Islet precursor cell (in vitro differentiated cells): ENCODE results near the gene PLCH1.
A peak's percentile ranks its signal among the peaks of the same experiment; 100 is the strongest.

Experiments used
- DNase-seq: peaks from one replicate; pipeline ENCODE4 v3.0.0-alpha.2; 2018

PLCH1 gene

DNA sequence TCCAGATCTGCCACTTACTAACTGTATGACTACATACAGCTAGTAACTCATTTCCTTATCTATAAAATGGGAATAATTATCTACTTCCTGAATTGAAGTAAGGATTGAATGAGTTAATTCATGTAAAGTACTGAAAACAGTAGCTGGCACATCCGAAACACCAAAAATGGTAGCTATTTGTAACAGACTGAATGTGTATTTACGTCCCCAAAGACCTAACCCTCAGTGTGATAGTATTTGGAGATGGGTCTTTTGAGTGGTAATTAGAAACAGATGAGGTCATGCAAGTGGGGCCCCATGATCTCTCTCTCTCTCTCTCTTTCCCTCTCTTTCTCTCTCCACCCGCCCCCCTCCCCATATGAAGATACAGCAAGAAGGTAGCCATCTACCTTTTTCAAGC is 146.2 kb downstream of the PLCH1 start:
- no peak for DNase-seq

GRCh38 chr3:155596615-155597014 is 148.3 kb downstream of the PLCH1 start:
- DNase-seq, result no peak

DNA sequence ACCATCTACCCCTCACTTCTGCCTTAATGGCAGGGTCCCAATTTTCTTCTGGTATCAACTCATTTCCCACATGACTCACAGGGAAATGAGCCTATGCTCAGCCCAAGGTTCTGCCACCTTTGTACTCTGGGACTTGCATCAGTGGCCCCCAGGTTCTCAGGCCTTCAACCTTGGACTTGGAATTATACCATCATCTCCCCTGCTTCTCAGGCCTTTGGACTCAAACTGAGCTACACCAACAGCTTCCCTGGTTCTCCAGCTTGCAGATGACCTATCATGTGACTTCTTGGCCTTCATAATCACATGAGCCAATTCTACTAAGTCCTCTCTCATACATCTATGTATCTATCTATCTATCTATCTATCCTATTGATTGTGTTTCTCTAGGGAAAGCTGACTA is 149.5 kb downstream of the PLCH1 start:
- no peak for DNase-seq

DNA sequence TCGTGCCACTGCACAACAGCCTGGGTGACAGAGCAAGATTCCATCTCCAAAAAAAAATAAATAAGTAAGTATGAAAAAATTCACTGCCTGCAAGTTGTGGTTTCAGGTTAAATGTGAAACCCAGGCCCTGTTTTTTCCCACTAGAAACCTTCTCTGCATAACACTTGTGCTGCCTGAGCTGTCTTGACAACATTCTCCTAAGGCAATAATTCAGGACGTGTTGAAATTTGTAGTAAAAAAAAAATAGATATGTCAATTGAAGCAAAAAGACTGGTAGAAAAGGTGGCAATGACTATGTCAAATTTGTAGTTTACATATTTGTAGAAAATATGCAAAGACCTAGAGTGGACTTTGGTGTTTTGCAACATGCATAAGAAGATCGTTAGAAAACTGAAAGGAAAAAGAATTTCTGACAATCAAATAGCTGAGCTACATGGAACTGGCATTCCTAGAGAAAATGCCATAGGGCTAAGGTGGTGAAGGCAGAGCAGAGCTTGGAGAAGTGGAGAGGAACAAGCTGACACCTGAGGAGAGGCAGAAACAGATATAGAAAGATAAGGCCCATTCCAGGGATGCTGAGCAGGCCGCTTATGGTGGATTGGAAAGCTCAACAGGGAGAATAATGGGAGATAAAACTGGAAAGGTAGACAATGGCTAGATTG is 150.2 kb downstream of the PLCH1 start:
- peak; percentile 68 for DNase-seq

GRCh38 chr3:155587581-155587980 is 157.3 kb downstream of the PLCH1 start:
- no peak for DNase-seq

- no peak for DNase-seq
Observed at GRCh38 chr3:155585384-155585783, 159.5 kb downstream of the PLCH1 start.

DNA sequence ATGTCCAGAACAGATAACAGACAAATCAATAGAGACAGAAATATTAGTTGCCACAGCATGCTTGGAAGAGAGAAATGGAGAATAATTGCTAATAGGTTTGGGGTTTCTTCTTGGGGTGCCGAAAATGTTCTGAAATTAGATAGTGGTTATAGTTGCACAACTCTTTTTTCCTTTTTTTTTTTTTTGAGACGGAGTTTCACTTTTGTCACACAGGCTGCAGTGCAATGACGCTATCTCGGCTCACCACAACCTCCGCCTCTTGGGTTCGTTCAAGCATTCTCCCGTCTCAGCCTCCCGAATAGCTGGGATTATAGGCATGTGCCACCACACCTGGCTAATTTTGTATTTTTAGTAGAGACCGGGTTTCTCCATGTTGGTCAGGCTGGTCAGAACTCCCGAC is 163.3 kb downstream of the PLCH1 start:
- DNase-seq, result no peak

GRCh38 chr3:155572085-155572484 is 172.8 kb downstream of the PLCH1 start:
- no peak for DNase-seq

DNA sequence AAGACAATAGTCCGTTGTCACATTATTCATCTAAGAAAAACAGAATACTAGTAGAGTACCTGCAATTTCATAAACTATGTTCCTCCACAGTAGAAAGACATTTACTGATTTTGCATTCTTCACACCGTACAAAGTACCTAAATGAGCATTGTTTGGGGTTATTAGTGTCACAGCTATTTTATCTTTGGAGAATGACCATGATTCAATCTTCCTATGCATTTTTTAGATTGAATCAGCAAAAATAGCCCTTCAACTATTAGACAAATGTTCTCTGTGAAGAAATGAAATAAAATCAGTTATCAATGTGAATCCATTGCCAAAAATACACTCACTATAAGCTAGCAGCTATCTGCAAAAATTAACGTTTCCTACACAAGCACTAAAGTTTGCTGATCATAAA is 176.6 kb downstream of the PLCH1 start:
- DNase-seq, result no peak

GRCh38 chr3:155560594-155560993 is 184.3 kb downstream of the PLCH1 start:
- peak; percentile 90 for DNase-seq

DNA sequence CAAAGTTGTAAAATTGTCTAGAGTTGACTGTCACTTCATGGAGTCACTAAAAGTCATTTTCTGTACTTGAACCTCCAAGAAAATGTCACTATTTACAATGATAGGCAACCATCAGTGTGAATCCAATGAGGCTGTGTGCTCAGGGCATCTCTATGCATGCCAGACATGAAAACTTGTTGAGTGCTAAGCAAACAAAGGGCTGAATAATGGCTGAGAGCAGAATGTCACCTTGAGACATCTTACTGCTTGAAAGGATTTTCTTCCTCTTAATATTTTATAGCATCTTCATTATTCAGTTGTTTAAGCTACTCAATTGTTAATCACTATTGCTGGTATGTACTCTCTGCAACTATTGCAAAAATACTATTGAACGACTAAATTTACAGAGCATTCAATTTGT is 184.7 kb downstream of the PLCH1 start:
- DNase-seq, result no peak

DNA sequence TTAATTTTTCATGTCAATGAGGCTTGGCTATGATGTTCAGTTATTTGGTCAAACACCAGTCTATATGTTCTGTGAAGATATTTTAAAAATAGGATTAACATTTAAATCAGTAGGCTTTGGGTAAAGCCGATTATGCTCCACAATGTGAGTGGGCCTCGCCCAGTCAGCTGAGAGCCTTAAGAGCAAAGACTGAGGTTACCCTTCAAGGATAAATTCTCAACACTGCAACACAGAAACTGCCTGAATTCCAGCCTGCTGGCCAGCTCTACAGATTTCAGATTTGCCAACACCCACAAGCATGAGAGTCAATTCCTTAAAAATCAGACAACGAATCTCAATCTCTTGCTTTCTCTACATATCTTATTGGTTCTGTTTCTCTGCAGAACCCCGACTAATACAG is 188.3 kb downstream of the PLCH1 start:
- no peak for DNase-seq

DNA sequence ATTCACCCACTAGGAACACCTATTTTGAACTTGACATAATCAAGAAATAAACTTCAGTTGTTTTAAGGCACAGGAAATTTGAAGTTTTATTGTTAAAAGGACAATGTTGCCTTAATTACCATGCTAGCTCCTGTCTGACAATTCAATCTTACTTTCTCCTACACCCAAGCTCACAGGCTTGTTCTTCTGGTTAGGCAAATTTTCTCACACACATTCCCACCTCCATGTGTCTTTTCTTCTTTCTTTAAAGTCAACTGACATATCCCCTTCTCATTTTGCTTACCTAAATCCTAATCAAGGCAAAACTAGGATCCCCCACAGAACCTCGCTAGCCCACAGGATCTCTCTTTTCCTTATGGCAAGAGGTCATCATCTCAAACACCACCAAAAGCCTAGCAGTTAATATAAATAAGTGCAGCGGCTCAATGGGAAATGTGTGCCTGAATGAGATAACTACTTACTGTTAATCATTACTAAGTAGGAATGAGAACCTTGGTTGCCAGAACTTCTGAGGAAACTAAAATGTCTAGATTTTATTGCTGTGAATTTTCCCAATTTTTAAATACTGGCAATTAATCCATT is 189.3 kb downstream of the PLCH1 start:
- DNase-seq, result no peak

- peak; percentile 59 for DNase-seq
Observed at GRCh38 chr3:155554777-155555451, 190.0 kb downstream of the PLCH1 start.

- DNase-seq, result peak; percentile 60
Observed at GRCh38 chr3:155553780-155554179, 191.1 kb downstream of the PLCH1 start.

- DNase-seq, result no peak
Observed at GRCh38 chr3:155553326-155553725, 191.5 kb downstream of the PLCH1 start.

GRCh38 chr3:155550391-155550790 is 194.5 kb downstream of the PLCH1 start:
- DNase-seq, result no peak

- no peak for DNase-seq
Observed at GRCh38 chr3:155549087-155549486, 195.8 kb downstream of the PLCH1 start.

- no peak for DNase-seq
Observed at GRCh38 chr3:155548195-155548594, 196.7 kb downstream of the PLCH1 start.

DNA sequence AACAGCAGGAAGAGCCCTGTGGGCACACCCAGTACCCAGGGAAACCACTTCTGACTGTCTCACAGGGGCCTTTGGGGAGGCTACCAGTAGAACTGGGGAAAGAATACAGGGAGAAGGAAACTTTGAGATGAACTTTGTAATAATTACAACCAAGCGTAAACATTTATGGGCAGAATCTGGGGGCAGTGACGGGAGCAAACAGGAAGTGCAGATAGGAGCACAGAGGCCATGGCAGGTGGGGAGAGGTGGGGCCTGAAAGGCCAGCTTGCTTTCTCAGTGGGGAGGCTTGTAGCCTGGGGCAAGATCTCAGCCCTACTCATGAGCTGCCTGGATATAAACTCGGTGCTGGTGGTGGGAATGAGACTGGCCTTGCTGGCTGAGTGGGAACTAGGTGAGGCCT is 209.8 kb downstream of the PLCH1 start:
- DNase-seq, result no peak

GRCh38 chr3:155528579-155528978 is 216.3 kb downstream of the PLCH1 start:
- DNase-seq, result no peak

DNA sequence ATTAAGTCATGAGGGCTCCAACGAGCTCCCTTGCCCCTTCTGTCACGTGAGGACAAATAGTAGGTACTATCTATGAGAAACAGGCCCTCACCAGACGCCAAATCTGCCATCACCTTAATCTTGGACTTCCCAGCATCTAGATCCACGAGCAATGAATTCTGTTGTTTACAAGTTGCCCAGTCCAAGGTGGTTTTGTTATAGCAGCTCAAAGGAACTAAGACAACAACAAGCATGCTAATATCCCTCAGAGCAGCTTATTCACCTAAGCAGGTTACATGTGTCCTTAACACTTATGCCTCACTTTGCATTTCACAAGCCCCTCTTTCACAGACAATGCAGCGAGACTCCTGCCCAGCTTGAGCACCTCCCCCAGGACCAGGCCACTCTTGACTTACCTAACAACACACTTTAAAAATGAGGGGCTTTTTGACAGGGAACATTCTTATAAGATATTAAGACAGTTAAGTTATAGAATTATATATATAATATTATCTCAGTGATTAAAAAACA is 219.5 kb downstream of the PLCH1 start:
- DNase-seq, result no peak

DNA sequence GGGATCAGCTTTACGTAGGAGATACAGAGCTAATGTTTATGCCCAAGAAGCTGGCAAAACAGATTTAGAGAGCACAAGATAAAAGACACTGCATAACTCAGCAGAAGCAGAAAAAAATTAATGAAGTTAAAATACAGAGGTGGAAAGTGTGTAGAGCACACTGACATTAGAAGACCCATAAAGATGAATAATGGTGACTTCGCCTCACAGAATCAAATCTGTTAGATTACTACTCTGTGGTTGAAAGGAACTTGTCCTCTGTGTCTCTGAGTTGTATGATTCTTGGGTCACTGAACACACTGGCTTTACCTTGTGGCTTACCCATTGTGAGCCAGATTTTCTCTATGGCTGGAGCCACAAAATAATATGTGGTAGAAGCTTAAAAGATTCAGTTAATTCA is 224.4 kb downstream of the PLCH1 start:
- no peak for DNase-seq

GRCh38 chr3:155519078-155519477 is 225.8 kb downstream of the PLCH1 start:
- DNase-seq, result no peak
